ACHN (cell line): Measurements from ENCODE around the gene NAV1.
"Not testable (repeated sequence)": the region's sequence is repeated elsewhere in the genome, so short reads cannot be mapped to it uniquely, and the experiment has no call there.

Experiments used
- DNase-seq: peaks from one replicate; pipeline ENCODE4 v3.0.0-alpha.2; 2015
- in situ Hi-C: cut with HindIII; loops from 2 replicates; pipeline ENCODE4 v1.10.0; 2017; ENCODE audit warnings: low sequenced_read_pairs, low pct_ligation_motif_present, low pct_unique_long_range_greater_than_20kb

Gene NAV1

GRCh38 chr1:201515062-201515750, 23.7 kb upstream of the NAV1 start:
- in situ Hi-C loops = no loop called here
- no peak for DNase-seq

- DNase-seq = no peak
- in situ Hi-C loops = no loop called here
These were observed 23.0 kb upstream of the NAV1 start for GRCh38 chr1:201515895-201516294.

GRCh38 chr1:201516511-201517127, 22.3 kb upstream of the NAV1 start:
- no peak for DNase-seq
- in situ Hi-C loops = no loop called here

- in situ Hi-C loops = no loop called here
- no peak for DNase-seq
These were observed 21.3 kb upstream of the NAV1 start for GRCh38 chr1:201517631-201518030.

- DNase-seq = no peak
- in situ Hi-C loops = no loop called here
These were observed 20.9 kb upstream of the NAV1 start for GRCh38 chr1:201518071-201518470.

GRCh38 chr1:201520046-201520575, 18.8 kb upstream of the NAV1 start:
- in situ Hi-C loops, DNase-seq: not testable (repeated sequence)

GRCh38 chr1:201525193-201525778, 13.6 kb upstream of the NAV1 start:
- DNase-seq = no peak
- in situ Hi-C loops = loop anchor here (25.0 kb wide), 1 partner anchor 262 kb away; no protein-coding TSS in a partner anchor

- in situ Hi-C loops = loop anchor here (25.0 kb wide), 1 partner anchor 259 kb away; no protein-coding TSS in a partner anchor
- no peak for DNase-seq
These were observed 11.0 kb upstream of the NAV1 start for GRCh38 chr1:201527879-201528278.

- no peak for DNase-seq
- in situ Hi-C loops = loop anchor here (25.0 kb wide), 1 partner anchor 259 kb away; no protein-coding TSS in a partner anchor
These were observed 10.2 kb upstream of the NAV1 start for GRCh38 chr1:201528631-201529252.

- in situ Hi-C loops = loop anchor here (25.0 kb wide), 1 partner anchor 256 kb away; no protein-coding TSS in a partner anchor
- peak; percentile 77 for DNase-seq
These were observed 8.0 kb upstream of the NAV1 start for GRCh38 chr1:201530741-201531531.

GRCh38 chr1:201531551-201532425, 7.1 kb upstream of the NAV1 start:
- DNase-seq = no peak
- in situ Hi-C loops = loop anchor here (25.0 kb wide), 1 partner anchor 256 kb away; no protein-coding TSS in a partner anchor

- DNase-seq = no peak
- in situ Hi-C loops = loop anchor here (25.0 kb wide), 1 partner anchor 253 kb away; no protein-coding TSS in a partner anchor
These were observed 5.1 kb upstream of the NAV1 start for GRCh38 chr1:201533836-201534235.

GRCh38 chr1:201535046-201535918, 3.6 kb upstream of the NAV1 start:
- peak; percentile 65 for DNase-seq
- in situ Hi-C loops = loop anchor here (25.0 kb wide), 1 partner anchor 252 kb away; no protein-coding TSS in a partner anchor

- DNase-seq = no peak
- in situ Hi-C loops = loop anchor here (25.0 kb wide), 1 partner anchor 251 kb away; no protein-coding TSS in a partner anchor
These were observed 3.0 kb upstream of the NAV1 start for GRCh38 chr1:201535919-201536245.

GRCh38 chr1:201536558-201536957, 2.4 kb upstream of the NAV1 start:
- in situ Hi-C loops = loop anchor here (25.0 kb wide), 1 partner anchor 251 kb away; no protein-coding TSS in a partner anchor
- DNase-seq = peak; percentile 84

GRCh38 chr1:201537028-201537427, 1.9 kb upstream of the NAV1 start:
- DNase-seq = no peak
- in situ Hi-C loops = loop anchor here (25.0 kb wide), 1 partner anchor 250 kb away; no protein-coding TSS in a partner anchor
